ENCODE measurements around the gene RNF214. TPM values are rescaled to one million over a fixed set of nuclear protein-coding genes. Genes with fewer than 3 reads are reported as not detected.

RNF214 gene
- total RNA-seq, 1 donor from 2014 or later, result 27.6 TPM

- DNase-seq (ENCODE audit: low spot score), result peak; percentile 99
- intact Hi-C loops (cut with DNase I), result no loop called here
Measured at GRCh38 chr11:117327567-117328374, 95.3 kb downstream of the RNF214 start, which contains the start of gene CEP164. Gene CEP164 (plus strand): TSS chr11:117327854. CDS start chr11:117338587, 10,733 bp downstream.

DNA sequence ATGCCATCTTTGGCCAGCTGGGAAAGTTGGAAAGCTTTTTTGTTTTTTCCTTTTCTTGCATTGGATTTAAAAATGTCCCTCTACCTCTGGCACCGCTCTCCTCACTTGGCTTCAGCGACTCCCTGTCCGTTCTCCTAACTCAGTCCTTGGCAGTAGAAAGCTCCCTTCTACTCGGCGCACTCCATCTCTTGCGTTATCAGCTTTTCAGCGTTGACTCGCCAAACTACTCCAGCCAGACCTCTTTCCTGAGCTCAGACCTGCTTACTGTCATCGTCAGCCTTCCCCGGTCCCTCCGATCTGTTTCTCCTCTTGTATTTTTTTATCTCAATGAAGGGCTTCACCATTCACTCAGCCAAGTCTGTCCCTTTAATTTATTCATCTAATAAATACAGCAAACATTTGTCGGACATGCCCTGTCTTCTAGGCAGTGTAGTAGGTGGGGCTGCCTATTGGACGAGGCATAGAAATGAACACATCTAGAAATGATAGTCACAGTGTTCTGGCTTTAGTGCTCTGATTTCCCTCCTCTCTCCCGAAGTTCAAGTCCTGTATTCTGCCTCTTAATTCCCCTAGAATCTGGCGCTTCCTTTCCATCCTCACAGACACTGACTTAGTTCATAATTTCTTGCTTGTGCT, 96.0 kb downstream of the RNF214 start:
- no peak for DNase-seq (ENCODE audit: low spot score)
- intact Hi-C loops (cut with DNase I), result no loop called here

DNA sequence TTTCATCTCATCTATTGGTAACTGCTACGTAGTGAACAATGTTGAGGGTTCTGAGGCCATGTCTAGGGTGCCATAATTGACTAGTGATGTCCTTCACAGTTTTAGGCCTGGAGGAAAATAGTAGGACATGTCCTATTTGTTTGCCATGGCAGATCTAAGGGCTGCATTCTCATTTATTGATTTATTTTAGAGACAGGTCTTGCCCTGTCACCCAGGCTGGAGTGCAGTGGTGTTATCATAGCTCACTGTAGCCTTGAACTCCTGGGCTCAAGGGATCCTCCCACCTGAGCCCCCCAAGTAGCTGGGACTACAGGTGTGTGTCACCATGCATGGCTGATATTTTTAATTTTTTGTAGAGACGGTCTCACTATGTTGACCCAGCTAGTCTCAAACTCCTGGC, 100.4 kb downstream of the RNF214 start:
- DNase-seq (ENCODE audit: low spot score), result no peak
- intact Hi-C loops (cut with DNase I), result no loop called here

DNA sequence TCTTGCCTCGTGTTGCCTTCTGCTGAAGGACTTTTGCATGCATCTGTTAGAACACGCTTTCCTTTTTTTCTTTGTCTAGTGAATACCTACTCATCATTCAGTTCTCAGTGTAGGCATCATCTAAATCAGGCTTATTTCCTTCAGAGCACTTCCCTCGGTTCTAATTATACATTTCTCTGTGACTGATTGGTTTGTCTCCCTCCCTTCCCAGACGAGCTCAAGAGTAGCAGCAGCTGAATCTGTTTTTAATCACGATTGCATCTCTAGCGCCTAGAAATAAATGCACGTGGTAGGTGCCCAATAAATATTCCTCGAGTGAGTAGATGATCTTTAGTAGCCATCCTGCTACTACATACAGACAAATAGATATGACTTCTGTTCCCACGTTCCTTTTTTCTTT, 101.4 kb downstream of the RNF214 start:
- DNase-seq (ENCODE audit: low spot score), result no peak
- intact Hi-C loops (cut with DNase I), result no loop called here

- no peak for DNase-seq (ENCODE audit: low spot score)
- intact Hi-C loops (cut with DNase I), result no loop called here
Measured at GRCh38 chr11:117334896-117335295, 102.4 kb downstream of the RNF214 start.

DNA sequence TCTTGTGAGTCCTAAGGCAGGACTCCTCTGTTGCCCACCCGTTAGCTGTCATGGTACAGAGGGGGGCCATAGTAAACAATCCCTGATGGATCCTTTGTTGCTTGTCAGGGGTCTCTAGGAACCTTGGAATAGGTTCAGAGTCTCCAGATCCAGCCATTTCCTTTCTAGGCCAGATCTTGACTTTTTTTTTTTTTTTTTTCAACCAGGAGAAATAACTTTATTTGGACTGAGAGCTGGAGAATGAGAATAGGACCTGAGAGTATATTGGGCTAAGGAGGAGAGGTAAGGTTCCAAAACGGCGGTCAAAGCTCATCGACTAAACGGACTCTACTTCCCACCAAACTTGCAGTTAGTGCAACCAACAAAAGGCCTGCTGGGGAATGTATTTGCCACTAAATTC, 102.9 kb downstream of the RNF214 start:
- intact Hi-C loops (cut with DNase I), result no loop called here
- DNase-seq (ENCODE audit: low spot score), result no peak

Other genes with a start within 250 kb of the RNF214 start
- 47.4 TPM for gene SIK3, start 134.2 kb upstream of the RNF214 start, total RNA-seq
- gene PAFAH1B2, start 88.4 kb upstream of the RNF214 start, total RNA-seq, result 68.9 TPM
- 25.3 TPM for gene SIDT2, start 53.9 kb upstream of the RNF214 start, total RNA-seq
- 317 TPM for gene TAGLN, start 33.3 kb upstream of the RNF214 start, total RNA-seq
- gene PCSK7, start 598 bp upstream of the RNF214 start, total RNA-seq, result 45.5 TPM
- gene BACE1-AS, start 58.7 kb downstream of the RNF214 start, total RNA-seq, result 9.2 TPM
- 15.7 TPM for gene BACE1, start 83.6 kb downstream of the RNF214 start, total RNA-seq
- gene CEP164, start 95.2 kb downstream of the RNF214 start, total RNA-seq, result 9.9 TPM